GM13977 (cell line): ENCODE results near the gene BARX1.

ENCODE experiments used
- DNase-seq: peaks from one replicate; pipeline ENCODE4 v3.0.0; 2012; ENCODE audit warnings: low spot score
- in situ Hi-C: fragments of 300-500 bp; cut with MboI; formaldehyde crosslinking; loops from one replicate; pipeline ENCODE4 v1.12.0; 2022; ENCODE audit warnings: low sequenced_read_pairs, low pct_unique_long_range_greater_than_20kb, mixed read lengths, inconsistent platforms; ENCODE audit not compliant: unreplicated experiment
- TF ChIP-seq, protein P1 (sequence below): IDR thresholded peaks from 2 replicates; pipeline ENCODE4 v1.5.1; 2012; ENCODE audit warnings: mild to moderate bottlenecking, control low read depth; ENCODE audit not compliant: insufficient read depth; ENCODE audit errors: extremely low read depth, missing control alignments

Gene BARX1

GRCh38 chr9:93962017-93962416, 6.9 kb upstream of the BARX1 start:
- TF ChIP-seq, protein P1, sequence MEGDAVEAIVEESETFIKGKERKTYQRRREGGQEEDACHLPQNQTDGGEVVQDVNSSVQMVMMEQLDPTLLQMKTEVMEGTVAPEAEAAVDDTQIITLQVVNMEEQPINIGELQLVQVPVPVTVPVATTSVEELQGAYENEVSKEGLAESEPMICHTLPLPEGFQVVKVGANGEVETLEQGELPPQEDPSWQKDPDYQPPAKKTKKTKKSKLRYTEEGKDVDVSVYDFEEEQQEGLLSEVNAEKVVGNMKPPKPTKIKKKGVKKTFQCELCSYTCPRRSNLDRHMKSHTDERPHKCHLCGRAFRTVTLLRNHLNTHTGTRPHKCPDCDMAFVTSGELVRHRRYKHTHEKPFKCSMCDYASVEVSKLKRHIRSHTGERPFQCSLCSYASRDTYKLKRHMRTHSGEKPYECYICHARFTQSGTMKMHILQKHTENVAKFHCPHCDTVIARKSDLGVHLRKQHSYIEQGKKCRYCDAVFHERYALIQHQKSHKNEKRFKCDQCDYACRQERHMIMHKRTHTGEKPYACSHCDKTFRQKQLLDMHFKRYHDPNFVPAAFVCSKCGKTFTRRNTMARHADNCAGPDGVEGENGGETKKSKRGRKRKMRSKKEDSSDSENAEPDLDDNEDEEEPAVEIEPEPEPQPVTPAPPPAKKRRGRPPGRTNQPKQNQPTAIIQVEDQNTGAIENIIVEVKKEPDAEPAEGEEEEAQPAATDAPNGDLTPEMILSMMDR: no peak
- in situ Hi-C loops: loop anchor here (25.0 kb wide), 1 partner anchor 275 kb away; no protein-coding TSS in a partner anchor
- DNase-seq: peak; percentile 15

DNA sequence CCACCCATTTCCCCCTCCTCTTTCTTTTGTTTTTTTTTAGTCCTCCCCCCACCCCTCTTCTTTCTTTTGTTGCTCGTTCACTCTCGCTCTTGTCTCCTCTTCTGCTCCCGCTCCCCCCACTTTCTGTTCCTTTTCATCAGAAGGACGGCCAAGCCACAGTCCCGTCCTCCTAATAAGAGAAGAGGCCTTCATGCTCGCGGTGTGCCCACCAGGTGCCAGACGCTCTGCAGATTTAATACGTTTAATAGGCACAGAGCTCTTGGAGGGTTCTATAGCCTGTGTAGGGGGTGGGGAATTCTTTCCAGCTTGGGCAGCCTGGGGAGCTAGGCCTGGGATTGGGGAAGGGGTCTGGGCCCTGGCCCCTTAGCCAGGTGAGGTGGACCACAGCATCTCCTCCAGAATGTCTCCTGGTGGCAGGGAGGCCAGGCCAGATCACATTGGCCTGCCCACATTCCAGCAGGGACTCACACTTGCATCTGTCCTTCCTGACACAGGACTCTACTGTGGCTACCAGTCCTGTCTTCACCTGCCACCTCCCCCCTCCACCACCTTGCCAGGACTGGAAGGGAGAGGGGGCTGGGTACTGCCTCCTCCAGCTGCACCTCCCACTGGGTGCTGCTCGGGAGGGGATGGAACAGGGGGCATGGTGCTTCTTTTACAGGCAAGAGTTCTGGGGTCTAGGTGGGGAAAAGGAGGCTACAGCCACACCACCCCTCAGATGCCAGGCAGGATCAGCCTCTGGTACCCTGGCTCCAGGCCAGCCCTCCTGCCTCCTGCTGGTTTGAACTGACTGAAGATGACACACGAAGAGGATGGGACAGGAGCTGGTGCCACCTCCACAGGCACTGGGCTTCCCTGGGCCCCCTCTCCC, 6.1 kb upstream of the BARX1 start:
- TF ChIP-seq, protein P1: no peak
- in situ Hi-C loops: loop anchor here (25.0 kb wide), 1 partner anchor 274 kb away; no protein-coding TSS in a partner anchor
- DNase-seq: no peak

GRCh38 chr9:93960221-93960970, 5.2 kb upstream of the BARX1 start:
- in situ Hi-C loops: loop anchor here (25.0 kb wide), 1 partner anchor 273 kb away; no protein-coding TSS in a partner anchor
- DNase-seq: no peak
- TF ChIP-seq, protein P1: no peak

DNA sequence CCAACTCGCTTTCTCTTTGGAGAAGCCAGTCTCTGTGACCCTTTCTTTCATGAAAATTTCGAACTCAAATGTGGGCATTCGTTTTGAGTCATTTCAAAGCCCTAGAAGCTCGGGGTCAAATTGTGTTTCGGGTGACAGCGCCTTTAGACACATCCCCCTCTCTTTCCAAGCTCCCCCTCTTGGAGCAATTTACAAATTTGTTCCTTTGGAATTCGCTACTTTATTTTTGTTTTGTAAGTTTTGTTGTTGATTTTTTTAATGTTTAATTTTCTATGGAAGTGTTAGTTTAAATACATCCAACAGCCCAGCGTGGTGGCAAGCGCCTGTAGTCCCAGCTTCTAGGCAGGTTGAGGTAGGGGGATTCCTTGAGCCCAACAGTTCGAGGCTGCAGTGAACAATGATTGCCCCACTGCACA, 4.6 kb upstream of the BARX1 start:
- no peak for DNase-seq
- TF ChIP-seq, protein P1: no peak
- in situ Hi-C loops: loop anchor here (25.0 kb wide), 1 partner anchor 272 kb away; no protein-coding TSS in a partner anchor

- in situ Hi-C loops: loop anchor here (25.0 kb wide), 1 partner anchor 272 kb away; no protein-coding TSS in a partner anchor
- peak; percentile 58 for DNase-seq
- TF ChIP-seq, protein P1: no peak
These were observed 3.9 kb upstream of the BARX1 start for GRCh38 chr9:93958819-93959682.
